Kidney glomerular epithelial cell (primary cell): ENCODE data around the gene OR52N1.

Source experiments
- DNase-seq: peaks from one replicate; lab custom pipeline; 2025; lab: John Stamatoyannopoulos, UW

OR52N1 gene

GRCh38 chr11:5791165-5791564, at the start of gene OR52N1:
OR52N1 (minus strand) TSS chr11:5791265; CDS start chr11:5788816, 2,449 bp downstream.
- no peak for DNase-seq

- DNase-seq, result no peak
These were observed 46.6 kb upstream of the OR52N1 start for GRCh38 chr11:5837695-5838094.

- DNase-seq, result no peak
These were observed 42.4 kb upstream of the OR52N1 start for GRCh38 chr11:5833446-5833845.

GRCh38 chr11:5831196-5831829, 40.2 kb upstream of the OR52N1 start:
- no peak for DNase-seq

- DNase-seq, result no peak
These were observed 27.3 kb upstream of the OR52N1 start for GRCh38 chr11:5818245-5818886.

- DNase-seq, result no peak
These were observed 24.5 kb upstream of the OR52N1 start for GRCh38 chr11:5815534-5815933.

GRCh38 chr11:5809905-5810795, 19.1 kb upstream of the OR52N1 start:
- no peak for DNase-seq

- no peak for DNase-seq
These were observed 18.1 kb upstream of the OR52N1 start for GRCh38 chr11:5809122-5809519.

GRCh38 chr11:5808500-5809121, 17.5 kb upstream of the OR52N1 start, which contains the start of gene OR52N2:
OR52N2 (plus strand) TSS chr11:5808924; CDS start chr11:5820336, 11,412 bp downstream.
- peak; percentile 40 for DNase-seq

- DNase-seq, result no peak
These were observed 16.5 kb upstream of the OR52N1 start for GRCh38 chr11:5807580-5807979.

GRCh38 chr11:5803982-5804381, 12.9 kb upstream of the OR52N1 start:
- no peak for DNase-seq

- DNase-seq, result no peak
These were observed 5.5 kb upstream of the OR52N1 start for GRCh38 chr11:5796541-5796940.

- DNase-seq, result no peak
These were observed 7.8 kb downstream of the OR52N1 start, which contains the start of gene OR52N5 for GRCh38 chr11:5783255-5783654. OR52N5 (minus strand) TSS chr11:5783355; CDS start chr11:5778634, 4,721 bp downstream.

GRCh38 chr11:5767056-5767455, 24.0 kb downstream of the OR52N1 start:
- DNase-seq, result no peak

- DNase-seq, result no peak
These were observed 37.1 kb downstream of the OR52N1 start, which contains the start of gene OR52N4 for GRCh38 chr11:5753943-5754342. OR52N4 (plus strand) TSS chr11:5754243; CDS start chr11:5754741, 498 bp downstream.

GRCh38 chr11:5749836-5750235, 41.2 kb downstream of the OR52N1 start:
- no peak for DNase-seq

GRCh38 chr11:5746614-5747013, 44.5 kb downstream of the OR52N1 start:
- DNase-seq, result no peak

GRCh38 chr11:5738431-5738830, 52.6 kb downstream of the OR52N1 start:
- DNase-seq, result no peak

- no peak for DNase-seq
These were observed 53.2 kb downstream of the OR52N1 start for GRCh38 chr11:5737670-5738392.

- DNase-seq, result peak; percentile 4
These were observed 54.0 kb downstream of the OR52N1 start for GRCh38 chr11:5737091-5737490.
